K562 (cell line): ENCODE data around the gene TMEM135. TPM values are rescaled to one million over a fixed set of nuclear protein-coding genes. Genes with fewer than 3 reads are reported as not detected.

Source experiments
- MITF ChIP-seq: IDR thresholded peaks from 2 replicates; pipeline ENCODE4 v1.6.1; 2014; ENCODE audit warnings: antibody characterized with exemption
- MYNN ChIP-seq, 2 experiments: sonication (generic); formaldehyde crosslinking in 1 of 2; IDR thresholded peaks; 2 replicates each; pipeline versions ENCODE4 v1.5.0 to v1.6.1; 2016 to 2020; ENCODE audit warnings: antibody characterized with exemption in 1 of 2, missing genetic modification reagents in 1 of 2
- PTRF ChIP-seq: fragments of 450-650 bp; IDR thresholded peaks from 2 replicates; pipeline ENCODE4 v1.6.1; 2016; ENCODE audit warnings: mild to moderate bottlenecking, missing genetic modification characterization, missing compliant biosample characterization
- SRSF9 ChIP-seq: fragments of 200-400 bp; formaldehyde crosslinking; IDR thresholded peaks from 2 replicates; pipeline ENCODE4 v1.6.1; 2017; ENCODE audit warnings: low read depth, low read length, borderline replicate concordance
- TFE3 ChIP-seq: fragments of 450-650 bp; formaldehyde crosslinking; IDR thresholded peaks from 2 replicates; pipeline ENCODE4 v1.4.0; 2020; ENCODE audit warnings: mild to moderate bottlenecking, mixed read lengths
- ZC3H8 ChIP-seq: fragments of 450-650 bp; IDR thresholded peaks from 2 replicates; pipeline ENCODE4 v1.6.1; 2017
- ZNF551 ChIP-seq: fragments of 250-450 bp; sonication (Bioruptor Pico); IDR thresholded peaks from 2 replicates; pipeline ENCODE4 v1.5.0; 2021; ENCODE audit warnings: mild to moderate bottlenecking, moderate library complexity
- polyA plus RNA-seq, 8 experiments: library from polyadenylated mRNA; depleted of rRNA in 4 of 8; stranded (reverse) in 5 of 8; unstranded in 3 of 8; fragments of >200 nt; fragmentation: Nextera tagmentation in 2 of 8; fragmentation: Illumina TruSeq in 1 of 8; extraction: Ambion mirVana in 2 of 8; extraction: Trizol in 1 of 8; gene quantifications; 2 replicates each; pipeline versions ENCODE4 v1.2.1 to v1.2.3, GENCODE V29; 2011 to 2014; ENCODE audit warnings: inconsistent platforms in 1 of 8, missing spikeins in 1 of 8
- total RNA-seq, 7 experiments: library from RNA; depleted of rRNA in 6 of 7; stranded (reverse); fragments of >200 nt in 6 of 7; fragmentation: Illumina TruSeq in 2 of 7; extraction: Trizol in 2 of 7; gene quantifications; 2 replicates each; pipeline versions ENCODE4 v1.2.1 to v1.2.3, GENCODE V29; 2011 to 2021; ENCODE audit warnings: low replicate concordance in 1 of 7
- TF ChIP-seq, protein P1 (sequence below), 2 experiments: fragments of 450-650 bp; formaldehyde crosslinking in 1 of 2; IDR thresholded peaks; 2 replicates each; pipeline versions ENCODE4 v1.4.0 to v1.6.1; 2014 to 2020; ENCODE audit warnings: mild to moderate bottlenecking in 2 of 2, borderline replicate concordance in 1 of 2, low read depth in 1 of 2
- TF ChIP-seq, protein P2 (sequence below): fragments of 250-450 bp; sonication (Bioruptor Pico); IDR thresholded peaks from 2 replicates; pipeline ENCODE4 v1.8.0; 2022; ENCODE audit warnings: moderate library complexity, mild to moderate bottlenecking, inconsistent platforms
- TF ChIP-seq, protein P3 (sequence below): sonication (generic); formaldehyde crosslinking; IDR thresholded peaks from 2 replicates; pipeline ENCODE4 v1.8.0; 2022; ENCODE audit warnings: mild to moderate bottlenecking, missing genetic modification reagents

The TMEM135 gene
- total and polyA plus RNA-seq, 9 of the 15 experiments (the other 6 are each of a cell fraction or from before 2014, with no cell fraction given): 17.3 to 53.6 (median 24.9) TPM

GRCh38 chr11:87356428-87356827, 318.7 kb downstream of the TMEM135 start (continued):
- TF ChIP-seq, protein P1, sequence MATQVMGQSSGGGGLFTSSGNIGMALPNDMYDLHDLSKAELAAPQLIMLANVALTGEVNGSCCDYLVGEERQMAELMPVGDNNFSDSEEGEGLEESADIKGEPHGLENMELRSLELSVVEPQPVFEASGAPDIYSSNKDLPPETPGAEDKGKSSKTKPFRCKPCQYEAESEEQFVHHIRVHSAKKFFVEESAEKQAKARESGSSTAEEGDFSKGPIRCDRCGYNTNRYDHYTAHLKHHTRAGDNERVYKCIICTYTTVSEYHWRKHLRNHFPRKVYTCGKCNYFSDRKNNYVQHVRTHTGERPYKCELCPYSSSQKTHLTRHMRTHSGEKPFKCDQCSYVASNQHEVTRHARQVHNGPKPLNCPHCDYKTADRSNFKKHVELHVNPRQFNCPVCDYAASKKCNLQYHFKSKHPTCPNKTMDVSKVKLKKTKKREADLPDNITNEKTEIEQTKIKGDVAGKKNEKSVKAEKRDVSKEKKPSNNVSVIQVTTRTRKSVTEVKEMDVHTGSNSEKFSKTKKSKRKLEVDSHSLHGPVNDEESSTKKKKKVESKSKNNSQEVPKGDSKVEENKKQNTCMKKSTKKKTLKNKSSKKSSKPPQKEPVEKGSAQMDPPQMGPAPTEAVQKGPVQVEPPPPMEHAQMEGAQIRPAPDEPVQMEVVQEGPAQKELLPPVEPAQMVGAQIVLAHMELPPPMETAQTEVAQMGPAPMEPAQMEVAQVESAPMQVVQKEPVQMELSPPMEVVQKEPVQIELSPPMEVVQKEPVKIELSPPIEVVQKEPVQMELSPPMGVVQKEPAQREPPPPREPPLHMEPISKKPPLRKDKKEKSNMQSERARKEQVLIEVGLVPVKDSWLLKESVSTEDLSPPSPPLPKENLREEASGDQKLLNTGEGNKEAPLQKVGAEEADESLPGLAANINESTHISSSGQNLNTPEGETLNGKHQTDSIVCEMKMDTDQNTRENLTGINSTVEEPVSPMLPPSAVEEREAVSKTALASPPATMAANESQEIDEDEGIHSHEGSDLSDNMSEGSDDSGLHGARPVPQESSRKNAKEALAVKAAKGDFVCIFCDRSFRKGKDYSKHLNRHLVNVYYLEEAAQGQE (IDR thresholded peaks at IDR 0.05; ENCODE audit: borderline replicate concordance): no peak
- TF ChIP-seq, protein P1 (CRISPR knock-in tag; IDR thresholded peaks at IDR 0.05; ENCODE audit: low read depth): no peak
- TF ChIP-seq ZC3H8 (no peak), PTRF (tag) (no peak), SRSF9 (no peak), MITF (no peak), MYNN (IDR thresholded peaks at IDR 0.05) (no peak), MYNN (CRISPR knock-in tag; IDR thresholded peaks at IDR 0.05) (no peak), ZNF551 (CRISPR knock-in tag) (no peak), TFE3 (CRISPR knock-in tag) (no peak)
- TF ChIP-seq, protein P2, sequence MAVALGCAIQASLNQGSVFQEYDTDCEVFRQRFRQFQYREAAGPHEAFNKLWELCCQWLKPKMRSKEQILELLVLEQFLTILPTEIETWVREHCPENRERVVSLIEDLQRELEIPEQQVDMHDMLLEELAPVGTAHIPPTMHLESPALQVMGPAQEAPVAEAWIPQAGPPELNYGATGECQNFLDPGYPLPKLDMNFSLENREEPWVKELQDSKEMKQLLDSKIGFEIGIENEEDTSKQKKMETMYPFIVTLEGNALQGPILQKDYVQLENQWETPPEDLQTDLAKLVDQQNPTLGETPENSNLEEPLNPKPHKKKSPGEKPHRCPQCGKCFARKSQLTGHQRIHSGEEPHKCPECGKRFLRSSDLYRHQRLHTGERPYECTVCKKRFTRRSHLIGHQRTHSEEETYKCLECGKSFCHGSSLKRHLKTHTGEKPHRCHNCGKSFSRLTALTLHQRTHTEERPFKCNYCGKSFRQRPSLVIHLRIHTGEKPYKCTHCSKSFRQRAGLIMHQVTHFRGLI (CRISPR knock-in tag): no peak
- TF ChIP-seq, protein P3, sequence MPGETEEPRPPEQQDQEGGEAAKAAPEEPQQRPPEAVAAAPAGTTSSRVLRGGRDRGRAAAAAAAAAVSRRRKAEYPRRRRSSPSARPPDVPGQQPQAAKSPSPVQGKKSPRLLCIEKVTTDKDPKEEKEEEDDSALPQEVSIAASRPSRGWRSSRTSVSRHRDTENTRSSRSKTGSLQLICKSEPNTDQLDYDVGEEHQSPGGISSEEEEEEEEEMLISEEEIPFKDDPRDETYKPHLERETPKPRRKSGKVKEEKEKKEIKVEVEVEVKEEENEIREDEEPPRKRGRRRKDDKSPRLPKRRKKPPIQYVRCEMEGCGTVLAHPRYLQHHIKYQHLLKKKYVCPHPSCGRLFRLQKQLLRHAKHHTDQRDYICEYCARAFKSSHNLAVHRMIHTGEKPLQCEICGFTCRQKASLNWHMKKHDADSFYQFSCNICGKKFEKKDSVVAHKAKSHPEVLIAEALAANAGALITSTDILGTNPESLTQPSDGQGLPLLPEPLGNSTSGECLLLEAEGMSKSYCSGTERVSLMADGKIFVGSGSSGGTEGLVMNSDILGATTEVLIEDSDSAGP (CRISPR knock-in tag): no peak
